GM19452 (cell line): ENCODE results near the gene NPHP4.
A peak's percentile ranks its signal among the peaks of the same experiment; 100 is the strongest.

ENCODE experiments used
- ATAC-seq: cut with Tn5 transposase; IDR thresholded peaks from one replicate; pipeline ENCODE4 v1.9.1; 2021; ENCODE audit not compliant: unreplicated experiment

Gene NPHP4

DNA sequence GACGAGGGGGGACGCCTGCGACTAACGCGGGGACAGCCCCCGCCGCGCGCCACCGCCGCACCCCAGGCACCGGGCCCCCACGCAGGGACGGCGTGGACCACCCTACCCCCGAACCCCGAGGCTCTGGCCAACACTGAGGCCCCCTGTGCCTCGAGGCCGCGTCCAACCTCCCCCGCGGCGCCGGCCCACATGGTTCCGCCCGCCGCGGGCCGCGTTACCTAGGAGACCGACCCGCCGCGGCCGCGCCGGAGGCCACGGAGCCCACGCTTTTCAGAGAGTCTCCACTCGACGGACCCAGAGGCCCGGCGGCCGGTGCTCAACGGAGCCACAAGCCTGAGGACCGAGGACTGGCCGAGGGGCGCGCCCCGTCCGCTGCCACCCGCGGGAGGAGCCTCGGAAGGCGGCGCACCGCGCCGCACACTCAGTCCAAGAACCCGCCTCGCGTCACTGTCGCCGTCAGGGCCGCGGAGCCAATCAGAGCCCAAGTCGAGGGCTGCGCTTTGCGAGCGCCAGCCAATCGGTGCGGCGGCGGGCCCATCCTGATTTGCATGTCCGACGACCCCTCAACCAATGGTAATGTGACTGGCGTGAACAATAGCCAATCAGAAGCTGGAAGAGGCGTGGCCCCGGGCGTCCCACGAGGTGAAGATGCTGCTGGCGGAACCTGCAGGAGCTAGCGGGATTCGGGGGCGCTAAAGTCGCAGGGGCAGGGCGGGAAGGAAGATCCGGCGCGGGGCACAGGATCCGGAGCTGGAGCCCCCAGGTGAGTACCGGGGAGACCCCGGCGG lies at the start of gene NPHP4:
NPHP4 (minus strand) TSS at position 400 of the 788 bp plus-strand sequence. CDS start 6,136 bp downstream, outside the sequence.
- ATAC-seq: peak; percentile 90

DNA sequence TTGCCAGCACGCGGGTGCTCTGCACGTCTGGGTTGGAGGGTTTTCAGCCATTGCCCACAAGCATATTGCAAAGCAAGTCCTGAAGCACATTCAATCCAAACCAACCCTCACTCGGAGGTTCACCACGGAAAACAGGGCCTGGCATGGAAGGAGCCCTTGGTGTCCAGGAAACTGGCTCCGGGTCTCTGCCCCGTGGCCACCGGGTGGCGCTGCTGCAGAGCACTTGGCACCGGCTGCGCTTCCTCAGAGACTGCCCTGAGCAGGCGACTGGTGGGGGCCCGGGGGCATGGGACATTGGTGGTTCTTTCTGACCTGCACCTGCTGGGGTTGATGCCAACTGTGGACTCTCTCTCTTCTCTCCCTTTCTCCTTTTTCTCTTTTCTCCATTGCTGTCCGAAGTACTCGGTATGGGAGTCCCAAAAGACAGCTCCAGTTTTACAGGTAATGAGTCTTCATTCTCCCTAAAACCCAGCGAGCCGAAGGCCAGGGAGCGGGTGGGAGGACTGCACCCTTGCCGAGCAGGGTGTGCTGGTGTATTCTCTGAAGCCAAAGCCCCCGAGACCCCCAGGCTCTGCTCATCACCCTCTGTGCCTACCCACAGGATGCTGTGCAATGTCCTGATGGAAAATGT lies 49.3 kb upstream of the NPHP4 start:
- ATAC-seq: no peak

DNA sequence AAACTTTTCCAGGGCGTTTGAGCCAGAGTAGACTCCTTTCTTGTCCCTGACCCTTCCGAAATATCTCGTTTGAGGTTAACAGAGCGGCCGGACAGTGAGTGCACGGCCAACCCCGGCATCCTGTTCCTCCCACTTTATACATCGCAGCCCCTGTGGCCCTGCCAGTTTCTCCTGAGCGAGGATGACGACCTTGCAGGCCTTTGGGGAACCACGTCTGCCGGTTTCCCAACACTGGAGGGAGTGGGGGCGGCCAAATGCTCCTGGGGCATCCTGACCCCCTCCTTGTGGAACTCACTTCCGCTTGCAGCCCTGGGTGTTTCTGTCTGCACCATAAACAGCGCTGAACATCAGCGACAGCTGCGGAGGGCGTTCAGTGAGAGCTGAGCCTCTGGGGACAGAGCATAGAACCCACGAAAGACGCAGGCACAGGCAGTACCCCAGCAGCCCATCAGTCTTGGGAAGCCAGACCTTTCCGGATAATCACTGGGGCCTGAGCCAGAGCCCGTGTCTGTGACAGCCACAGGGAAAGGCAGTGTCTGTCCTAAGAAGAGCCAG lies 48.7 kb upstream of the NPHP4 start:
- no peak for ATAC-seq

DNA sequence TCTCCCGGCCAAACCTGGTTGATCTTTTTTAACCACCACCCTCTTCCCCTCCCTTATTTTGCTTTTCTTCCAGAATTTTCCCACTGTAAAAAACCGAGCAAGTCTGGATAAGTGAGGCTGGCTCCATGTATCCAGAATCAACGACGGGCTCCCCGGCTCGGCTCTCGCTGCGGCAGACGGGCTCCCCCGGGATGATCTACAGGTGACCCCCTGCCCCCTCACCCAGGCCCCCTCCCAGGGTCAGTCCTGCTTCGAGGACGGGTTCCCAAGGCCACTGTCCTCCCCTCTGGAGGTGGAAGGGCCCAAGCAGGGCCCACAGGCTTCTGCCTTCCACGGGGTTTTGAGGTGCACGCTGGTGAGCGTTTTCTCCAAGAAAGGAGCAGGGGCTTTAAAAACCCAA lies 48.2 kb upstream of the NPHP4 start:
- no peak for ATAC-seq

DNA sequence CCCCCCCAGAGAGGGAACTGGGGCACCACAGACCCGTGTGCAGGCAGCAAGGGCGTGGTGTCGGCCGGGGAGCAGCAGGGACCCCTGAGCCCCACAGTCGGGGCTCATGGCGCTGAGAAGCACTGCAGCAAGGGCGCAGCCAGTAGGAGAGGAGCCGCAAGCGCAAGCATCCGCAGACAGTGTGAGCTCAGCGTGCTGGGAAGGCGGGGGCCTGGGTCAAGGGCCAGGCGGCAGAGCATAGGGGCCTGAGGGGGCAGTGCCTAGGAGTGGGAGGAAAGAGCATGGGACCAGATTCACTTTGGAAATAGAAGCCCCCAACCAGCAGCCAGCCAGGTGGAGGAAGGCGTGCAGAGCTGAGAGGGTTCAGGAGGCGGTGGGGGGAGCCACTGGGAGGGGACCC lies 46.8 kb upstream of the NPHP4 start:
- no peak for ATAC-seq

DNA sequence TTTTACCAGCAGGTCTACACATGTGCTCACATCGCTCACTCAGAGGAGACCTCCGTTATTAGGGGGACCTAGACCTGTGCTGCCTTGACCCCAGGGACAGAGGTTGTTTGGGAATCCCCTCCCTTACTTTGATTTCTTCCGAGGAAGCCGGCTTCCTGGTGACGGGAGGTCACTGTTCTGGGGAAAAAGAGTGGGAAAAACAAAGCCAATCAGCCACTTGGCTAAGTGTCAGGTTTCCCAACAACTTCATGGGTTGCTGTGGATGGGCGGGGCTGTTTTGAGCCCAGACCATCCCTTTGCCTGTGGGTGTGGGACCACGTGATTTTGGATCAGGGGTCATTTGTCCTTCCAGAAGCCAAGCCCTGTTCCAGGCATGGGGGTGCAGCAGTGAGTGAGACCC lies 46.4 kb upstream of the NPHP4 start:
- ATAC-seq: no peak

DNA sequence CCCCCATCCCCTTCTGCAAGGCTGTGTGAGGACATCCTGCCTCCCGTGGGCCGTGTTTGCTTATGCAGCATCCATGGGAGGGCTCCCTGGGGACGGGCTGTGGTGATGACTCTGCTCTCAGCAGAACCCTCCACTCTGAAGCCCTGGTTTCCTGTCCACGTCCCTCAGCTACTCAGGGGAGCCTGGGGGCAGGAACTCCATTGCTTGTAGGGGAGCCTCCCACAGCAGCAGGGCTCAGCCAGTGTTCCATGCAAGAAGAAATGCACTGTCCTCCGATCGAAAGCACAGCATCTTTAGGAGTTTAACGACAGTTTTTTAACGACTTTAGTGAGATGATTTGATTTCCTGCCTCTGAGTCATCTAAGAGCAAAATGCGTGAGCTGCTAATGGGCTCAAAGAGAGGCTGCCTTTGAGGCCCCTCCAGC lies 45.1 kb upstream of the NPHP4 start:
- peak; percentile 70 for ATAC-seq

DNA sequence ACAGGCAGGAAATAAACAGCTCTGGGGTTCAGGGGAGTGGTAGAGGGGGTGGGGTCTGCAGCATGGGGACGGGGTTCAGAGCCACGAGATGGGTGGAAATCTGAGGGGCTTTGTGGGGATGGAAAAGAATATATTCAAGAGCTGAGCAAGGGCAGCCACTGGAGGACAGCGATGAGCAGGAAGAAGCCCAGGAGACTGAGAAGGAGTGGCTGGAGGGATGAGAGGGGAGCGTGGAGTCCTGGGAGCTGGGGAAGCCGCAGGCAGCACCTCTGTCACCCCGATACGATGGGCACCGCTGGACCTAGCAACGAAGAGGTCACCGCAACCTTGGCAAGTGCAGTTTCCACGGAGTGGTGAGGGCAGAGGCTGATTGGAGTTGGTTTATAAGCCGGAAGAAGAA lies 43.5 kb upstream of the NPHP4 start:
- no peak for ATAC-seq

DNA sequence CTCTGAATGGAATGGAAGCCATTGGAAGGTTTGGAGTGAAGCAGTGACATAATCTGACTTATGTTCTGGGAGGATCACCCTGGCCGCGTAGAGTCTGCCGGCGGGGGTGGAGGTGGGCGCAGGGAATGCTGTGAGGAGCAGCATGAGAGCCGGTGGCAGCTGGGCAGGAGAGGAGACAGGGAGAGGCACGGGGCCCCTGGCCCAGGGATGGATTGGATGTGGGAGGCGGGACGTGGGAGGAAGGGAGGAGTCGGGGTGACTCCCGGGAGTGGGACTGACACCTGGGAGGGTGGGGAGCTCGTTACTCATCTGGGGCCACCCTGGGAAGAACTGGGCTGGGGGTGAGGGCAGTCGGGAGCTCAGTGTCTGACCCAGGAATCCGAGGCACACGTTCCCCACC lies 43.1 kb upstream of the NPHP4 start:
- ATAC-seq: no peak

DNA sequence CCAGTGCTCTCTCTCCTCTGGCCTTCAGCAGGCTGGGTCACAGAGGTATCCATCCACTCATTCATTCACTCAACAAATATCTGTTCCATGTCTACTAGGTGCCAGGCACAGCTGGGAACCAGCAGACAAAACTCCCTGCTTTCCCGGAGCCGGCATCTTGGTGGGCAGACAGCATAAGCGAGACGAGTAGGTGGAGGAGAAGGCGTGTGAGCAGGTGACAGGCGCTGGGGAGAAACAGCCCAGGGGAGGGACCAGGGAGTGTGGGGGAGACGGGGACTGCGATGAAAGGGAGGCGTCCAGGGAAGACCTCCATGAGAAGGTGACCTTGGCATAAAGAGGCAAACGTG lies 42.5 kb upstream of the NPHP4 start:
- no peak for ATAC-seq

DNA sequence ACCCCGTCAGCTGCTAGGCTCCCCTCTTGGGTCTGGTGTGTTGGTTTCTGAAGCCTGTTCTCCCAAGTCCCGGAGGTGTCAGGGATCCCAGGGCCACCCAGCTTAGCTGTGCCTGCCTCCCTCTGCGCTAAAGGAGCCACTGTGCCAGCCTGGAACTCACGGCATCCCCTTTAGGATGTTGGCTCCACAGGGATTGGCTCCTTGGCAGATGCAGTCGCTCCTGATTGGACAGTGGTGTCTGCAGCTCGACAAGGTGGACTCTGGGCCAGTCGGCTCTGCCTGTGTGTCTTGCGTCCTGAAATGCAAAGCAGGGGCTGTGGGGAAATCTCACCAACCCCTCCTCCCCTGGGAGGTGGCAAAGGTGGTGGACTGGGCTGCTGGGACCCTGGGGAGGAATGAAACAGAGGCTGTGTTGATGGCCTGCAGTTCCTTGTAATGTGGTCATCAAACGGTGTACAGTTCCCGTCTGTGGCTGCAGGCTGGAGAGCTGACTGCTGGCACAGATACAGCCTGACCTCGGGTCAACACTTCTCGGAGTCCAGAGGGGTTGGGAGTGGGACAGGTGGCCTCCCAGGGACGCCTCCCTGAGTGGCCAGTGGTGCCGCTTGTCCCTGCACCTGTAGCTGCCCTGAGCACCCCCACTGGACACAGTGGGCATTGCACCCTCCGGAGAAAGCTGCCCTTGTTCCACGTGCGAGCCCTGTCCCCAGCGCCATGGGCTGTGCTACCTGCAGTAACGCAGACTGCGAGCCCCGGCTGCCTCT lies 41.9 kb upstream of the NPHP4 start:
- ATAC-seq: no peak

DNA sequence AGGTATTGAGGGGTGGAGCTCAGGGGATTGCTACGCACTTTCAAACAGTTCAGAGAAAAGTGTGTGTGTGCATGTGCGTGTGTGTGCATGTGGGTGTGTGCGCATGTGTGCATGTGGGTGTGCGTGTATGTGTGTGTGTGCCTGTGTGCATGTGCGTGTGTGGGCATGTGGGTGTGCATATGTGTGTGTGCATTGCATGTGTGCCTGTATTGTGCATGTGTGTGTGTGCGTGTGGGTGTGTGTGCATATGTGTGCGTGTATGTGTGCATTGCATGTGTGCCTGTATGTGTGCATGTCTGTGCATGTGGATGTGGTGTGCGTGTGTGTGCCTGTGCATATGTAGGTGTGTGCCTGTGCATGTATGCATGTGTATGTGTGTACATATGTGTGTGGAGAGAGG lies 40.9 kb upstream of the NPHP4 start:
- ATAC-seq: no peak

DNA sequence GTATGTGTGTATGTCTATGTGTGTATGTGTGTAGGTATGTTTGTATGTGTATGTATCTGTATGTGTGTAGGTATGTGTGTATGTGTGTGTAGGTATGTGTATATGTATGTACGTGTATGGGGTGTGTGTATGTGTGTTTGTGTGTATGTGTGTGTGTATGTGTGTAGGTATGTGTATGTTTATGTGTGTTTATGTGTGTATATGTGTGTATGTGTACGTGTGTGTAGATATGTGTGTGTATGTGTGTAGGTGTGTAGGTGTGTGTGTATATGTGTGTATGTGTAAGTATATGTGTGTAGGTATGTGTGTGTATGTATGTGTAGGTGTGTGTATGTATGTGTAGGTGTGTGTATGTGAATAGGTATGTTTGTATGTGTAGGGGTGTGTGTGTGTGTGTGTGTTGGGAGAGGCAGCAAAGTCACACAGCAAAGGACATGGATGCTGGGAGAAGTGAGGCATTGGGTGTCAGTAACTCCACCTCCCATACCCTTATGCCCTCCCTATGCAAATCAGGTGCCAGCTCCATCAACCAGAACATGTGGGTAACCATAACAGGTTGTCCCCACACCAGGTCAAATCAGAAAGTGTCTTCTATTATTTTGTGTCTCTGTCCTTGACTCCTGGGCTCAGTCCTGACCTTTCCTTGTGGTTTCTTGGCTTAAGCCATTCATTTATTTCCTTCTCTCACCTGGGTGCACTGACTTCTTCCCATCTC lies 38.5 kb upstream of the NPHP4 start:
- ATAC-seq: no peak

DNA sequence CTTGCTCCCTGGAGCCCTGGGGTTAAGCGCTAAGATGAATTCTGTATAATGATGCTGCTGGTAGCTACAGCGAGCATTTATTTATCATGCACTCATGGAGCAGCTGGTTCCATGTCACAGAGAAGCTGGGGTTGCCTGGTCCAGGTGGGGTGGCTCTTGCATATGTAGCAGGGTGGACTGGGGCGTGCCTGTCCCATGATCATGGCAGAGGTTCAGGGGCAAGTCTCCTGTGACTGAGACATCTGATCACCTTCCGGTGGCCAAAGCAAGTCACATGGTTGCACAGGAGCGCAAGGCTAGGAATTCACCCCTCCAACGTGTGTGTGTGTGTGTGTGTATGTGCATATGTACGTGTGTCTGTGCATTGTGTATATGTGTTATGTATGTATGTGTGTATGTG lies 37.9 kb upstream of the NPHP4 start:
- no peak for ATAC-seq

DNA sequence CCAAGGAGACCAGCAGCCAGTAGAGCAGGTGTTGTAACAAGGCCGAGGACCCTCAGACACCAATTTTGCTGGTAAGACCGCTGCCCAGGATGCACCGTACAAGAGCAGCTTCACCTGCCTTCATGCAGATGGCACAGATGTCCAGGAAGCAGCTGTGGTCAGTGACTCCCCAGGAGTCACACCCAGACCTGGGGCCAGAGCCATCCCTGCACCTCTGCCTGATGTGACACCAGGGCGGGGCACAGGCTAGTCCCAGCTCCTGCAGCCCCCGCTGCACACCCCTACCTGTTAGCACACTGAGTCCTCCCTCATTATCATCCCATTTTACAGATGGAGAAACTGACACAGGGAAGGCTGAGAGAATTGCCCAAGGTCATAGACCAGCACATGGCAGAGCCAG lies 37.1 kb upstream of the NPHP4 start:
- ATAC-seq: no peak

DNA sequence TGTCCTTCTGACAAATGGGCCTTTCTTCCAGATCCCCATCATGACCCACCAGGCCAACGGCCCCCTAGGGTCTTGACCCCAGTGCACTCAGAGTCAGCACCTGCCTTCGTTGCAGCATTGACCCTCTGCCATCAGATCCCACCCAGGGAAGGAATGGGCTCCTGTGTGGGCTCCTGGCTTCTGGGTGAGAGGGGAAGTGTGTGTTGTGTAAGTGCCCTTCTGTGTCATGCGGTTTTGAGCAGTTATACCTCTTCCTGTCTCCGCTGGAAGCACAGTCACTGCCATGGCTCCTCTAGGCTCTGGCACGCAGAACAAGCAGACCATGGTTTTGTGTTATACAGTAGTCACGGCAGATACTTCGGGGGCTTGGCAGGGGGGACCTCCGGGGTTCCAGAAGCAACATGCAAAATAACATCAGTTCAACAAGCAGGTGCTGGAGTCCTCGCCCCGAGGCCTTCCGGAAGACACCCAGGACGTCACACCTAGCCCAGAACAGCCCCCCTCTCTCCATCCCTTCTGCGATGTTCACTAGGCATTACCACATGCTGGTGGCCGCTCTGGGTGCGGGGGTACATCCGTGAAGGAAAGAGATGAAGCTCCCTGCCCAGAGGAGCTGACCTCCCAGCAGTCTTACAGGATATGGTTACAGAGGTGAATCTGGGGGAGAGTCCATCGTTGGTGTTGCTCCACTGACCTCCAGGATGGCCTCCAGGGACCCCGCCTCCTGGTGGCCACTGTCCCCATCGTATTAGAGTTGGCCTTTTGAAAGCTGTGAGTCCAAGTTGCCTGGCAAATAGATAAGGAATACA lies 36.0 kb upstream of the NPHP4 start:
- ATAC-seq: peak; percentile 32

DNA sequence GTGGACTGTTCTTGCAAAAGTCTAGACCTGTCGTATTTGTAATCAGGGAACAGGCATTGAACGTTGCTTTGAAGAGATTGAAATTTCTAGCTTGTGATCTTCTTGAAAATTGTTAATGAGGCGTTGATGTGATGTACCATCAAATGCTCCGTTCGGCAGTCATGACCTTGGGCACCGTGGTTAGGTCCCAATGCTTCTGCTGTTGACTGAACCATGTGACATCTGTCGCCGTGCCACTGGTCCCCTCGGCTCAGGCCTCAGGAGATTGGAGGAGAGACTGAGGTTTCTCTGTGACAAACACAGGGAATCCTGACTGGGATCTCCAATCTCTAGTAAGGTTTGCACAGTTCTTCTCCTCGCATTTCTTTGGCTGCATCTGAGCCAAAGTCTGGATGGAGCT lies 35.4 kb upstream of the NPHP4 start:
- ATAC-seq: no peak

DNA sequence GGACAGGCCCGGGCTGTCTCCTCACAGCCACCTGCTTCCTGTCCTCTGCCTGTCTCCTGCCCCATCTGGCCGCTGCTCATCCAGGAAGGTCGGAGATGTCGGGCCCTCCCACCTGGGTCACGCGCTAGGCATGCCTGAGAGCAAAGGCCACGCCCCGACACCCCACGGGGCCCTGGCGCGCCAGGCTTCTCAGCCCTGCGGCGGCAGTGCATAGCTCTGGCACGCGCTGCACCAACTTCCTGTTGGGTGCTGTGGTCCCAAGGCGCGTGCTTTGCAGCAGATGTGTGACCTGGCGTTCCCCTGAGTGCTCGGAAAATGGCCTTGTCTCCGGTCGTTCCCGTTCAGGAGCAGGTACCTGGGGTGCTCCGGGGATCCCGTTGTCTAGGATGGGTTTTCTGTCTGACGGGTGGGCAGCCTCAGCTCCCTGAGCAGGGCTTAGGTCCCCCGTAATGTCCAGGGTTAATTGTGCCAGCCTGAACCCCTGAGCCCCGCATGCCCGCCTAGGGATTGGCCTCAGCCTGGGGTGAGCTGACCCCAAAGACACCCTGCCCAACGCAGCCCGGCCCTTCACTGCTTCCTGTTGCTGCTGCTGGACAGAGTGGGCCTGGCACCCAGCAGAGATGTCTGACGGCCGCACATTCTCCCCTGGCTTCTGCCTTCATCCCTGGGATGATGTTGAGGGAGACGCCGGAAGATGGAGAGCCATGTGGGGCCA lies 34.0 kb upstream of the NPHP4 start:
- ATAC-seq: peak; percentile 84

DNA sequence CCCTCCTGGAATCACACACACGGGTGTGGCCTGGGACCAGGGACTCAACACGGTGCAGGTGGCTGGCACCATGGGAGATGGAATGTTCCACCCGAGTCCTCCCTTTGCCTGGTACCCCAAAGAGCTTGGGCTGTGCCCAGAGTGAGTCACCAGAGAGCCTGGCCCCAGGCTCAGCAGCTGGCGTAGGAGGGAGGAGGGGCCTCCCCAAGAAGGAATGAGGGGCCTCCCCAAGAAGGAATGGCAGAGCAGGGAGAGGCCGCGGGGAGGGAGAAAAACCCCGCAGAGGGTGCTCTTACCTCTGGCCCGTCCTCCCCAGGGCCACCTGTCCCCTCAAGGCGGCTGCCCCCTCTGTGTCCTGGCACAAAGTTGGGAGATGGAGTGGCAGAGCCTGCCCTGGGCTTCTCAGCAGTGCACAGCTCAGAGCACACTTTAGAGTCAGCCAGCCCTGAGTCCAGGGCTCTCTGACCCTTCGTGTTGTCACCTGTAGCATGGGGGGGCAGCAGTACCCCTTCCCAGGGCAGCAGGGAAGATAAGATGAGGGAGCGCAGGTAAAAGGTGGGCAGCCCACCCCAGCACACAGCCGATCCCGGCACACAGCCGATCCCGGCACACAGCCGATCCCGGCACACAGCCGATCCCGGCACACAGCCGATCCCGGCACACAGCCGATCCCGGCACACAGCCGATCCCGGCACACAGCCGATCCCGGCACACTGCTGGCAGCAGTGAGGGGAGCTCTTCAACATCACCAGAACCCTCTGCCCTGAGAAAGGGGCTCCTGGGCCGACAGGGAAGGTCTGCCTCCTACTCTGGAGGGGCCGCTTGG lies 33.3 kb upstream of the NPHP4 start:
- no peak for ATAC-seq
